ENCODE measurements around the gene HECTD1. TPM values are rescaled to one million over a fixed set of nuclear protein-coding genes. Genes with fewer than 3 reads are reported as not detected.

Gene HECTD1
- total RNA-seq, 1 experiment from 2014 or later, result 160 TPM

GRCh38 chr14:31097081-31097480 is 110.5 kb downstream of the HECTD1 start:
- Histone ChIP-seq H3K27ac (ENCODE audit: low read depth, low read length) (no peak overlapping the region), H3K9me2 (ENCODE audit: insufficient read depth) (no peaks in the 10 kb centered on the region), H3K4me1 (ENCODE audit: control insufficient read depth in 1 of 2, insufficient read depth in 2 of 2, low read length in 2 of 2) (no peaks in the 10 kb centered on the region), H2AFZ (ENCODE audit: low read depth, low read length, poor library complexity, severe bottlenecking) (no peak overlapping the region), H3K27me3 (ENCODE audit: insufficient read depth, low read length) (no peaks in the 10 kb centered on the region), H3K4me2 (ENCODE audit: low read length) (no peak overlapping the region), H3K79me2 (ENCODE audit: insufficient read depth, low read length) (no peaks in the 10 kb centered on the region), H3K9ac (ENCODE audit: low read length) (no peak overlapping the region), H3K4me3 (replicated peaks in 1 of 2; ENCODE audit: low read depth in 1 of 2, low read length in 2 of 2) (no peak overlapping the region), H3K9me3 (ENCODE audit: control insufficient read depth in 1 of 2, insufficient read depth in 1 of 2, low read depth in 1 of 2, low read length in 2 of 2) (no peaks in the 10 kb centered on the region), H3K36me3 (ENCODE audit: control insufficient read depth in 1 of 2, insufficient read depth in 2 of 2, low read length in 2 of 2) (peaks cover 16 to 21% of the 10 kb centered on the region in 2 experiments), H4K20me1 (ENCODE audit: insufficient read depth) (no peaks in the 10 kb centered on the region)
- ChIA-PET RAD21 (ENCODE audit: low non-redundant PET in 1 of 2, low total read pairs in 2 of 2, uncharacterized antibody in 2 of 2, unreplicated experiment in 2 of 2) (no interaction called here), POLR2A (no interaction called here), CTCF (no interaction called here)
- DNase-seq (ENCODE audit: low read depth, low spot score) (no peak), ATAC-seq (no peak)
- no peak for TF ChIP-seq FOSL1 (IDR thresholded peaks at IDR 0.05; ENCODE audit: low read depth)
- no peak for TF ChIP-seq ELF1 (IDR thresholded peaks at IDR 0.05; ENCODE audit: borderline replicate concordance, low read depth)
- no peak for TF ChIP-seq SIN3A (IDR thresholded peaks at IDR 0.05; ENCODE audit: low read depth)
- TF ChIP-seq POLR2A (IDR thresholded peaks at IDR 0.05; ENCODE audit: borderline replicate concordance, extremely low read depth, insufficient read depth, insufficient read length), result no peak
- no peak for TF ChIP-seq EZH2phosphoT487 (IDR thresholded peaks at IDR 0.05; ENCODE audit: borderline replicate concordance)
- TF ChIP-seq EZH2 (IDR thresholded peaks at IDR 0.05), result no peak
- TF ChIP-seq SRF (IDR thresholded peaks at IDR 0.05; ENCODE audit: low read depth), result no peak
- TF ChIP-seq MAX (IDR thresholded peaks at IDR 0.05), result no peak
- no peak for TF ChIP-seq TCF7L2 (IDR thresholded peaks at IDR 0.05; ENCODE audit: borderline replicate concordance, extremely low read depth, insufficient read depth, insufficient read length)
- no peak for TF ChIP-seq ZNF274 (IDR thresholded peaks at IDR 0.05; ENCODE audit: low read depth, low read length)
- TF ChIP-seq CBX3 (IDR thresholded peaks at IDR 0.05; ENCODE audit: low read depth), result no peak
- TF ChIP-seq ATF3 (IDR thresholded peaks at IDR 0.05), result no peak
- no peak for TF ChIP-seq ZFX (IDR thresholded peaks at IDR 0.05)
- TF ChIP-seq SP1 (IDR thresholded peaks at IDR 0.05; ENCODE audit: low read depth), result no peak
- no peak for TF ChIP-seq REST (IDR thresholded peaks at IDR 0.05; ENCODE audit: low read depth)
- TF ChIP-seq POLR2AphosphoS5 (IDR thresholded peaks at IDR 0.05; ENCODE audit: low read depth, low read length), result no peak
- TF ChIP-seq CTCF (IDR thresholded peaks at IDR 0.05 in 2 of 3, conservative IDR thresholded peaks at IDR 0.05 in 1 of 3; ENCODE audit: borderline replicate concordance in 1 of 3, insufficient read depth in 1 of 3, low read depth in 2 of 3, low read length in 2 of 3), result no peak
- TF ChIP-seq ZBTB33 (IDR thresholded peaks at IDR 0.05; ENCODE audit: extremely low read depth, insufficient replicate concordance, low read length), result no peak
- no peak for TF ChIP-seq EGR1 (IDR thresholded peaks at IDR 0.05; ENCODE audit: low read depth)
- TF ChIP-seq CEBPB (IDR thresholded peaks at IDR 0.05; ENCODE audit: low read depth), result no peak
- intact Hi-C loops (cut with micrococcal nuclease), result loop anchor here (5.0 kb wide), 1 partner anchor 35 kb away; no protein-coding TSS in a partner anchor
- BruUV-seq (replicated peaks), result no TSS peak

Data from HCT116 (cell line).